Omental fat pad (tissue), 4 donors: ENCODE measurements around the gene LDB3. TPM values are rescaled to one million over a fixed set of nuclear protein-coding genes. Genes with fewer than 3 reads are reported as not detected.
"Not testable (repeated sequence)": the region's sequence is repeated elsewhere in the genome, so short reads cannot be mapped to it uniquely, and the experiment has no call there.

ENCODE experiments used
- ATAC-seq: fragments of 150-250 bp; one replicate; pipeline ENCODE4 v1.9.1; 2016; ENCODE audit warnings: mild to moderate bottlenecking, moderate library complexity; ENCODE audit not compliant: low FRiP score
- DNase-seq: peaks from one replicate; pipeline ENCODE4 v3.0.0-alpha.2; 2019; ENCODE audit warnings: low spot score
- CTCF ChIP-seq, 3 donors: fragments of 450-650 bp; IDR thresholded peaks; one replicate each; pipeline ENCODE4 v1.5.1; 2016 to 2017; ENCODE audit warnings: antibody characterized with exemption in 3 of 3, mild to moderate bottlenecking in 3 of 3, moderate library complexity in 2 of 3
- total RNA-seq, 4 donors: library from RNA; depleted of rRNA; stranded (reverse); fragments of >200 nt; gene quantifications; one replicate each; pipeline ENCODE4 v1.1.0, GENCODE V29; 2016

LDB3 gene
- total RNA-seq, 4 donors from 2014 or later: 0.56 to 22.4 (median 0.65) TPM

- ATAC-seq (no peak), DNase-seq (no peak)
- TF ChIP-seq CTCF (IDR thresholded peaks at IDR 0.05): no peak
These were observed 32.0 kb upstream of the LDB3 start for GRCh38 chr10:86636311-86636710.

GRCh38 chr10:86642021-86642420, 26.3 kb upstream of the LDB3 start:
- no peak for TF ChIP-seq CTCF (IDR thresholded peaks at IDR 0.05)
- DNase-seq: no peak
- no peak for ATAC-seq

- no peak for TF ChIP-seq CTCF (IDR thresholded peaks at IDR 0.05)
- ATAC-seq (no peak), DNase-seq (no peak)
These were observed 25.8 kb upstream of the LDB3 start for GRCh38 chr10:86642499-86642898.

- ATAC-seq: no peak
- no peak for DNase-seq
These were observed 24.0 kb upstream of the LDB3 start for GRCh38 chr10:86644152-86644793.

GRCh38 chr10:86644794-86645445, 23.4 kb upstream of the LDB3 start:
- DNase-seq (no peak), ATAC-seq (no peak)
- no peak for TF ChIP-seq CTCF (IDR thresholded peaks at IDR 0.05)

More at GRCh38 chr10:86644152-86644793, 24.0 kb upstream of the LDB3 start:
- no peak for TF ChIP-seq CTCF (IDR thresholded peaks at IDR 0.05)

- DNase-seq, ATAC-seq: not testable (repeated sequence)
These were observed 22.6 kb upstream of the LDB3 start for GRCh38 chr10:86645621-86646165.

GRCh38 chr10:86646532-86646931, 21.8 kb upstream of the LDB3 start:
- TF ChIP-seq CTCF (IDR thresholded peaks at IDR 0.05): no peak
- DNase-seq (no peak), ATAC-seq (no peak)
